HG02759 (cell line): ENCODE measurements around the gene LTF.
"Not testable (repeated sequence)": the region's sequence is repeated elsewhere in the genome, so short reads cannot be mapped to it uniquely, and the experiment has no call there.

ENCODE experiments used
- ATAC-seq: cut with Tn5 transposase; IDR thresholded peaks from one replicate; pipeline ENCODE4 v1.9.1; 2021; ENCODE audit warnings: mild to moderate bottlenecking, moderate library complexity; ENCODE audit not compliant: unreplicated experiment

Gene LTF

GRCh38 chr3:46416811-46417510 is 47.7 kb downstream of the LTF start:
- no peak for ATAC-seq

DNA sequence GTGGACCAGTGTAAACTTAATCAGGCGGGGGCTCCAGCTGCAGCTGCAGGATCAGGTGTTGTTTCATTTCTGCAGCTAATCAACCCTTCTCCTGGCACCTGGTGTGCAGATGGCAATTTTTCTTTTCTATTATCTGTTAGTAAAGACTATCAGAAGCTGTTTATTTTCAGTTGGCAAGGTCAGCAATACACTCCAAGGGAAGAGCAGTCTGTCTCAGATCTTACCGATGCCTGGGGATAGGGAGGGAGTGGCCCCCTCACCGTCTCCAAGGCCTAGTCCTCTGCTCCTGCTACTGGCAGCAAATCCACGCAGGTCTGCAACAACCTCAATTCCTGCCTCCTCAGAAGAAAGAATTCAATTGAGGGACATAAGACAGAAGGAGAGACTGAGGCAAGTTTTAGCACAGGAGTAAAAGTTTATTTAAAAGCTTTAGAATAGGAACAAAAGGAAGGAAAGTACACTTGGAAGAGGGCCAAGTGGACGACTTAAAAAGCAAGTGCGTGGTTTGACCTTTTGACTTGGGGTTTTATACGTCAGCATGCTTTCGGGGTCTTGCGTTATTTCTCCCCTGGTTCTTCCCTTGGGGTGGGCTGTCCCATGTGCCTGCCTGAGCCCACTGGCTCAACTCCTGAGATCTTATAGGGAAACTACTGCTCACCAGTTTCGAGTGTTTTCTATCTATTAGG is 48.4 kb downstream of the LTF start:
- ATAC-seq = no peak

DNA sequence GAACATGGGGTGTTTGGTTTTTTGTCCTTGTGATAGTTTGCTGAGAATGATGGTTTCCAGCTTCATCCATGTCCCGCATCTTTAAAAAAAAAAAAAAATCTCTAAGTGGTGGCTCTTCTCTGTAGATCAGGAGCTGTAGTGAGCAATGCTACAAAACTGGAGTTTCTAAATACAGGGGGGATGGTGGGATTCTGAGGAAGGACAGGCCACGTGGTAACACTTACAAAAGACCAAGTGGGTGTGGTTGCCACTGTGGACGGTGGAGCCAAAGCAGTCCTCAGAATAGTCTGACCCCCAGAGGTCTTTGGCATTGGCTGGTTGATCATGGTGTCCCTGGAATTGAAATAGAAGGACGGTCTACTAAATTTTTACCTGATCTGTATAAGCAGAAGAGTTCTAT is 50.0 kb downstream of the LTF start:
- ATAC-seq = no peak

DNA sequence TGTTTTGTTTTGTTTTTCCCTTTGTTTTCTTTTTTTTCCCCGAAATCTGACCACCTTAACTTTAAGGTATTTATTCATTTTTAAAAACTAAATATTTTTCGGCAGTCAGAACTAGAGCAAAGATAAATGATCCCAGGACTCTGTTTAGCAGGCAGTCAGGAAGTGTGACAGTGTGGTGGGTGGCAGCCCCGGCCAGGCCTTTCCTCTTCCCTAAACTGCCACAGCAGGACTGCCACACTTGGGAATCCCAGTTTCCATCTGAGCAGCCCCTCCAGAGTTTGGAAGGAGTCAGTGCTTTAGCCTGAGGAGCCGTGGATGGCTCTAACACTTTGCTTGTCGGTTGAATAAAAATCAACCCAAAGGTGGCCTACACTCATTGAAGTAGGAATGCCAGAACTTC is 50.8 kb downstream of the LTF start:
- ATAC-seq = no peak

- no peak for ATAC-seq
Observed at GRCh38 chr3:46412786-46413298, 51.9 kb downstream of the LTF start.

GRCh38 chr3:46411271-46411670 is 53.4 kb downstream of the LTF start:
- no peak for ATAC-seq

- ATAC-seq = no peak
Observed at GRCh38 chr3:46410669-46411068, 54.0 kb downstream of the LTF start.

GRCh38 chr3:46409739-46410489 is 54.8 kb downstream of the LTF start:
- no peak for ATAC-seq

- ATAC-seq = no peak
Observed at GRCh38 chr3:46408853-46409252, 55.9 kb downstream of the LTF start.

GRCh38 chr3:46407970-46408369 is 56.7 kb downstream of the LTF start:
- no peak for ATAC-seq

GRCh38 chr3:46406788-46407611 is 57.7 kb downstream of the LTF start, which contains the start of the genes CCR5AS and CCRL2:
Gene CCR5AS (minus strand): TSS chr3:46407066.
Gene CCRL2 (plus strand): TSS chr3:46407259. CDS start chr3:46408080, 821 bp downstream.
- no peak for ATAC-seq

- ATAC-seq = no peak
Observed at GRCh38 chr3:46406443-46406787, 58.3 kb downstream of the LTF start.

- no peak for ATAC-seq
Observed at GRCh38 chr3:46405301-46406019, 59.2 kb downstream of the LTF start.

- not testable (repeated sequence) for ATAC-seq
Observed at GRCh38 chr3:46402902-46403301, 61.8 kb downstream of the LTF start.

- ATAC-seq = no peak
Observed at GRCh38 chr3:46401579-46401978, 63.1 kb downstream of the LTF start.

GRCh38 chr3:46400846-46401245 is 63.9 kb downstream of the LTF start:
- ATAC-seq = no peak

GRCh38 chr3:46400000-46400734 is 64.5 kb downstream of the LTF start:
- no peak for ATAC-seq

GRCh38 chr3:46399557-46399956 is 65.1 kb downstream of the LTF start:
- ATAC-seq = no peak

- ATAC-seq = no peak
Observed at GRCh38 chr3:46399098-46399497, 65.6 kb downstream of the LTF start.
